GM12873 (cell line): ENCODE measurements around the gene UBXN4.

ENCODE experiments used
- CTCF ChIP-seq: IDR thresholded peaks from 2 replicates; pipeline ENCODE4 v1.5.1; 2012; ENCODE audit warnings: low read depth, mild to moderate bottlenecking, moderate library complexity, low read length, control low read depth; ENCODE audit not compliant: insufficient read depth; ENCODE audit errors: missing control alignments

UBXN4 gene

GRCh38 chr2:135741395-135742324, at the start of gene UBXN4:
Gene UBXN4, plus strand, starts transcription at chr2:135741855. Its CDS starts 75 bp downstream, at chr2:135741930.
- peak; percentile 70 for TF ChIP-seq CTCF

GRCh38 chr2:135694711-135695110, 46.9 kb upstream of the UBXN4 start:
- no peak for TF ChIP-seq CTCF

GRCh38 chr2:135698838-135699237, 42.8 kb upstream of the UBXN4 start:
- TF ChIP-seq CTCF: no peak

GRCh38 chr2:135701442-135701841, 40.2 kb upstream of the UBXN4 start:
- no peak for TF ChIP-seq CTCF

- TF ChIP-seq CTCF: no peak
Observed at GRCh38 chr2:135703300-135703699, 38.4 kb upstream of the UBXN4 start.

- TF ChIP-seq CTCF: no peak
Observed at GRCh38 chr2:135708159-135708558, 33.5 kb upstream of the UBXN4 start.

- TF ChIP-seq CTCF: peak; percentile 86
Observed at GRCh38 chr2:135709992-135710391, 31.7 kb upstream of the UBXN4 start.
